ENCODE results near the gene NDUFB5.

- TF ChIP-seq POLR2A (IDR thresholded peaks at IDR 0.05), result no peak
- TF ChIP-seq CTCF (IDR thresholded peaks at IDR 0.05), result no peak
- no peak for TF ChIP-seq EP300 (IDR thresholded peaks at IDR 0.05)
- no peak for TF ChIP-seq POLR2AphosphoS5 (IDR thresholded peaks at IDR 0.05)
These were observed 56.3 kb downstream of the NDUFB5 start for GRCh38 chr3:179660872-179661271.

All from sigmoid colon (tissue), 4 donors.